SK-MEL-5 (cell line): ENCODE data around the gene RESP18. TPM values are rescaled to one million over a fixed set of nuclear protein-coding genes. Genes with fewer than 3 reads are reported as not detected.
"Not testable (repeated sequence)": the region's sequence is repeated elsewhere in the genome, so short reads cannot be mapped to it uniquely, and the experiment has no call there.

ENCODE experiments used
- DNase-seq: peaks from one replicate; pipeline ENCODE4 v3.0.0-alpha.2; 2016; ENCODE audit warnings: low read depth, low spot score
- in situ Hi-C: cut with HindIII; loops from 2 replicates; pipeline ENCODE4 v1.10.0; 2016; ENCODE audit warnings: low sequenced_read_pairs, high pct_unique_total_duplicates, low pct_unique_long_range_greater_than_20kb
- total RNA-seq: library from RNA; depleted of rRNA; stranded (reverse); fragments of >200 nt; shearing (Covaris generic); gene quantifications from 2 replicates; pipeline ENCODE4 v1.2.3, GENCODE V29; 2014

Gene RESP18
- total RNA-seq, 1 experiment from 2014 or later = not detected

DNA sequence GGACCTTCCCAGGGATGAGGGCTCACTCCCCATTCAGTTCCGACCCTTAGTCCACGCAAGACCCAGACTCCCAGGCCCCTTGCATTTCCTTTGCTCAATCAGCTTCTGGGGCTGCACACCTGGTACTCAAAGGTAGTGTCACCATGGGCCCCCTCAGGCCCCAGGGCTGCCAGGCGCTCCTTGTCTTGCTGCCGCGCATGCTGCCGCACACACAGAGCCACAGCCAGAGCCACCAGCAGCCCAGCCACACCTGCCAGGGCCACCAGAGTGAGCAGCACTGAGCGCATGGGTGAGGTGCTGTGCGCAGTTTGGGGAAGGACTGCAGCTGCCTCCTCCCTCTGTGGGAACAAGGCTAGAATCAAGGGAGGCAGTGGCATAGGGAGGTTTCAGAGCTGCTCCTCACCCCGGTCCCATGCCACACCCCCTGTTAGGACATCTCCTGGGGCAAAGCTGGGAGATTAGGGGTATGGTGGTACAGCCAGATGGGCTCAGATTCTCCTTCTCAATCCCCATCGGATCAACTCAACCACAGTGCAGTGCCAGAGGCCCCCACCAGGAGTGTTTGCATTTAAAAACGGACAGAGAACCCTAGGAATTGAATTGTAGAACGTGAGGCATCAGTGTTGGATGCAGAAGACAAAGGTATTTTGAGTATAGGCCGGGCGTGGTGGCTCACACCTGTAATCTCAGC is 34.6 kb downstream of the RESP18 start:
- DNase-seq = no peak
- in situ Hi-C loops = no loop called here

- DNase-seq = no peak
- in situ Hi-C loops = no loop called here
These were observed 35.7 kb downstream of the RESP18 start for GRCh38 chr2:219296631-219297391.

DNA sequence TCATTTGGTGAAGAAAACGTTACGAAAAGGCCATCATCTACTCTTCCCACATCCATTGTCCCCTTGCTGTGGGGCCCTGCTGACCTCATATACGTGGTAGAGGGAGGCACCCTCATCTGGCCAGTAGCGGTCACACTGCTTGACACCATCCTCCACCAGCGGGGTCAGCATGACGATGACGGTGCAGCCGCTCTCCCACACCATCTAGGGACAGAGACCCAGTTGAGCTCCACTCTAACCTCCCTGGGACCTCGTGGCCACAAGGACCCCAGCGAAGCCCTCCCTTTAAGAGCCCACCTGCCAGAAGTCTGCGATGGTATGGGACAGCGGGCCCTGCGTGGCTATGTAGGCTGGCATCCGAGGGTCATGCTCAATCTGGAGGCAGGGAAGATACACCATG is 36.4 kb downstream of the RESP18 start:
- in situ Hi-C loops = no loop called here
- no peak for DNase-seq

DNA sequence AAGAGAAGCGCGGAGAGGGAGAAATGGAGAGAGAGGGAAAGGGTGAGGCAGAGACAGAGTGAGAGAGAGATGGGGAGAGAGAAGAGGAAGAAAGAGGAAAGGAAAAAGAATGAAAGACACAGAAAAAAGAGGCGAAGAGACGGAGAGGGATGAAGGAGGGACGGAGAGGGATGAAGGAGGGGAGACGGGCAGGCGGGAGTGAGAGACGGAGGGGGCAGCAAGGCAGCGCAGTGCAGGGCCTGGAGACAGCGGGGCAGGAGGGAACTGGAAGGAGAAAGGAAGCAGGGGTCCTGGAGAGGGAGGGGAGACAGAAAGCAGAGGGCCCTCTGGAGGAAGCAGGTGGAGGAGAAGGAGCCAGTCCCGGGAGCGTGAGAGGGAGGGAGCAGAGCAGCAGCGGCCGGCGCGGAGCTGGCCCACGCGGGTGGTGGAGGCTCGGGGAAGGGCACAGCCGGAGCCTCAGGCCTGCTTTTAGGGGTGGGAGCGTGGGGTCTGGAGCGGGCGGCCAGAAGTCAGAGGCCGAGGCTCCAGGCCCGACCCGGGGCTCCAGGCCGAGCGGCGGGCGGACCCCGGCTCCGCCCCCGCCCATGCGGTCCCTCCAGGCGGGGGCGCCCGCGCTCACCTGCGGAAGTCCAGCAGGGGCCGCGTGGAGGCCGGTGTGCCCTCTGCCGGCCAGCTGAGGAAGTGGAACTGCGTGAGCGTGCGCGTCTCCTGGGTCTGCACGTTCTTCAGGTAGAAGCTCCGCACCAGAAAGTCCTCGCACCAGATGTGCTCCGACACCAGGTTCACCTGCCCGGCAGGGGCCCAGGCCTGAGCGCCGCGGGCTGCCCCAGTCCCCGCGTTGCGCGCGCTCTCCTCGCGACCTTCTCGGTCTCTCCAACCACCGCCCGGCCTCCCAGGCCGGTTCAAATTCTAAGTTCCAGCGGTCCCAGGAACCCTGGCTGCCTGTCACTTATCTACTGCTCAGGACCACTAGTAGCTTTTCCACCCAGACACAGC is 37.9 kb downstream of the RESP18 start:
- in situ Hi-C loops = no loop called here

DNA sequence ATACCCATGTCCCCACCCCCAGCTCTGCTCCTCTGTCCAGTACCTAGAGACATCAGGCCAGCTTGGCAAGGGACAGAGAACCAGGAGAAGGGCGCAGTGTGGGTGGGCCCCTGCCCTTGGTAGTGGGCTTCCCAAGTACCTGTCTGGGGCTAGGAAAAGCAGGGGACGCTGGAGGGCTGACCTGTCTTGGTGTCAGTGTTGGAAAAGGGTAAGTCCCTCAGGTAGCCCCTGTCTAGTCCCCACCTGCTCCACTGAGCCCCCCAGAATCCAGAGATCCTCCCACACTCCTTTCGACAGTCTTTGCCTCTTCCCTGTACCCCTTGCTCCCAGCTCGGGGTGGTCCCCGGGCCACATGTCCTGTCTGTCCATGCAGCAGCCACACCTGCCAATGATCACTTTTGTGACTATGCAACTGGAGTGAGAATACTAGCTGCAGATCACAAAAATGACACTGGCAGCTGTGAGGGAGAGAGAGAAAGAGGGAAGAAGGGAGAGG is 38.8 kb downstream of the RESP18 start:
- in situ Hi-C loops = no loop called here
- DNase-seq = no peak

More for the DNA sequence above, 37.9 kb downstream of the RESP18 start:
- DNase-seq = peak; percentile 77

GRCh38 chr2:219292616-219293015 is 39.9 kb downstream of the RESP18 start:
- no peak for DNase-seq
- in situ Hi-C loops = no loop called here

DNA sequence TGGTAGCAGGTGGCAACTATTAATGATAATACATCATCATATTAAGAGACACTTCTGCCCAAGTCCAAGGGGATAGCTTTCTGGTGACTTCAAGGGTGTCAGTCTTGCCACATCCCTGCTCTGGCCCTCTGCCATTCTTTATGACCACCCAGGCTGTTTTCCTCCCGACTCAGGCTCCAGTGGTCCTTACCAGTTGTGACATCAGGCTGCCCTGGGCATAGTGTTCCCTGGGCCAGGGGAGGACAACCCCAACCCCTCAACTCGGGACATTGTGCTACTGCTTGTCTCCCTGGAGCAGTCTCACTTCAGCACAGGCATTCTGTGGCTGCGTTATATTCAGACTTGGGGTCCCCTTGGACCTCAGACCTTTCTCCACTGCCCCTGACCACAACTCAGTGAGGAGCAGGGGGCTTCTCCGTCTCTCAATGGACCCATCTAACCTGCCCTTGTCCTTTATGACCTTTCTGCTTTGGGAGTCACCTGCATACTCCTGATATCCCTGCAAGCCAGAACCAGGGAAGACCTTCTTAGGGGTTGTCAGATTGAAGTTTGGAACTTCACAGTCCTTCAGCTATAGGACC is 40.5 kb downstream of the RESP18 start:
- in situ Hi-C loops = no loop called here
- no peak for DNase-seq

- DNase-seq = no peak
- in situ Hi-C loops = no loop called here
These were observed 41.1 kb downstream of the RESP18 start for GRCh38 chr2:219291394-219291793.

- in situ Hi-C loops = no loop called here
- no peak for DNase-seq
These were observed 42.0 kb downstream of the RESP18 start for GRCh38 chr2:219290381-219291171.

GRCh38 chr2:219289537-219290361 is 42.8 kb downstream of the RESP18 start:
- in situ Hi-C loops = no loop called here
- DNase-seq = peak; percentile 52

DNA sequence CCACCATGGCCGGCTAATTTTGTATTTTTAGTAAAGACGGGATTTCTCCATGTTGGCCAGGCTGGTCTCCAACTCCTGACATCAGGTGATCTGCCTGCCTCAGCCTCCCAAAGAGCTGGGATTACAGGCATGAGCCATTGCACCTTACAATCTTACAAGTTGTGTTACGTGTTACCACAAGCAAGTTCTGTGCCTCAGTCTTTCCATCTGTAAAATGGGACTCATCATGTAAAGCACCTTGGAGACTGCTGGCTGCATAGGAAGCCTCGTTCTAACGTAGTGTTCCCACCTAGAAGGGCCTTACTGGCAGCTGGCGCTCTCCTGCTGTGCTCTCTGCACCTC is 43.4 kb downstream of the RESP18 start:
- no peak for DNase-seq
- in situ Hi-C loops = no loop called here

- in situ Hi-C loops = no loop called here
- no peak for DNase-seq
These were observed 44.8 kb downstream of the RESP18 start for GRCh38 chr2:219287580-219288265.

DNA sequence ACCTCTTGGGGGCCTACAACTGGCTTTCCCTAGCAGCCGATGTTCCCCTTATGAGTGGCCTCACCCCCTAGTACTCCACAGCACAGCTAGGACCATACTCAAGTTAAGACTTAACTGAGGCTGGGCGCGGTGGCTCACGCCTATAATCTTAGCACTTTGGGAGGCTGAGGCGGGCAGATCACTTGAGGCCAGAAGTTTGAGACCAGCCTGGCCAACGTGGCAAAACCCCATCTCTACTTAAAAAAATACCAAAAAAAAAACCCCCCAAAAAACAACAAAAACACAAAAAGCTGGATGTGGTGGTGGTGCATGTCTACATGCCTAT is 45.5 kb downstream of the RESP18 start:
- in situ Hi-C loops, DNase-seq: not testable (repeated sequence)

DNA sequence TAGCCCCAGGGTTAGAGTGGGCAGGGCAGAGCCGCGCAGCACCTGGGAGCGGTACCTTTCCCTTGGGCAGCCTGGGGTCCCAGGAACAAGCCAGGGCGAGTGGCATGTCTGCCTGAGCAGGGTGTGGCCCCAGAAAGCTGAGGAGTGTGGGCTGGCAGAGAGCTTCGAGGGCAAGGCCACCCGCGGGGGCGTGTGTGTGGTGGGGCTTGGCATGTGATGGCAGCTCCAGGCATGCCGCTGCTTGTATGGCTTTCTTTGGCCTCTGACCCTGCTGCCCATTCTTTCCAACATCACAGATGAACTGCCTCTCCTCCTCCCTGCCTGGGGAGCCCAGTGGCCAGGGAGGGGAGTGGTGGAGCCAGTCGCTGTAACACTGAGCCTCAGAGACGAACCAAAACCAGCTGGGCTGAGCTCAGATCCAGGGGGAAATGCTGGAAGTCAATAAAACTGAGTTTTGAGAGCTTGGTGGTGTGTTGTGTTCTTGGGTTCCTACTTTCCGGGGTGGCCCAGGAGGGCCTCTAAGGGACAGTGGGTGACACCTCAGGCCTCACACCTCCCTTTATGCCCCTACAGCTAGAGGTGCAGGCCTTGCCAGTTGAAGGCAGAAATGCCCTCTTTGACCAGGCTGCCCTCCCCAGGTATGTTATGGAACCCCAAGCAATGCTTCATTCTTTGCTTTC is 46.0 kb downstream of the RESP18 start:
- in situ Hi-C loops = no loop called here
- no peak for DNase-seq

- in situ Hi-C loops = no loop called here
- DNase-seq = no peak
These were observed 46.6 kb downstream of the RESP18 start for GRCh38 chr2:219285894-219286425.
